Measurements from ENCODE around the gene AKAP13.
A peak's percentile ranks its signal among the peaks of the same experiment; 100 is the strongest.

Gene AKAP13

GRCh38 chr15:85681386-85681785, 301.0 kb downstream of the AKAP13 start:
- Histone ChIP-seq H3K9me3 (ENCODE audit: control insufficient read depth, insufficient read depth, low read depth, low read length) (no peaks in the 10 kb centered on the region), H3K27ac (ENCODE audit: extremely low read depth, low read depth, low read length) (no peak overlapping the region), H3K36me3 (ENCODE audit: control insufficient read depth in 2 of 2, insufficient read depth in 1 of 2, low read length in 2 of 2) (peaks cover 18 to 30% of the 10 kb centered on the region in 2 experiments), H3K4me1 (ENCODE audit: control insufficient read depth, insufficient read depth, low read length) (no peaks in the 10 kb centered on the region), H3K4me3 (ENCODE audit: low read depth, low read length) (no peak overlapping the region)
- ChIA-PET POLR2A (no interaction called here), CTCF (no interaction called here)
- TF ChIP-seq ZNF473 (tag by site-specific recombination; IDR thresholded peaks at IDR 0.05) (no peak), GLI2 (tag by site-specific recombination; IDR thresholded peaks at IDR 0.05; ENCODE audit: borderline replicate concordance, low read depth) (no peak), SP2 (tag by site-specific recombination; IDR thresholded peaks at IDR 0.05) (no peak), PRDM6 (tag by site-specific recombination; IDR thresholded peaks at IDR 0.05) (no peak), FEZF1 (tag by site-specific recombination; IDR thresholded peaks at IDR 0.05) (no peak), ZNF169 (tag by site-specific recombination; IDR thresholded peaks at IDR 0.05) (no peak), MYNN (tag by site-specific recombination; IDR thresholded peaks at IDR 0.05; ENCODE audit: borderline replicate concordance) (no peak), ZNF16 (tag by site-specific recombination; IDR thresholded peaks at IDR 0.05; ENCODE audit: low read depth) (no peak), ZNF354C (tag by site-specific recombination; IDR thresholded peaks at IDR 0.05; ENCODE audit: borderline replicate concordance, low read depth) (no peak), KLF16 (tag by site-specific recombination; IDR thresholded peaks at IDR 0.05) (no peak)

DNA sequence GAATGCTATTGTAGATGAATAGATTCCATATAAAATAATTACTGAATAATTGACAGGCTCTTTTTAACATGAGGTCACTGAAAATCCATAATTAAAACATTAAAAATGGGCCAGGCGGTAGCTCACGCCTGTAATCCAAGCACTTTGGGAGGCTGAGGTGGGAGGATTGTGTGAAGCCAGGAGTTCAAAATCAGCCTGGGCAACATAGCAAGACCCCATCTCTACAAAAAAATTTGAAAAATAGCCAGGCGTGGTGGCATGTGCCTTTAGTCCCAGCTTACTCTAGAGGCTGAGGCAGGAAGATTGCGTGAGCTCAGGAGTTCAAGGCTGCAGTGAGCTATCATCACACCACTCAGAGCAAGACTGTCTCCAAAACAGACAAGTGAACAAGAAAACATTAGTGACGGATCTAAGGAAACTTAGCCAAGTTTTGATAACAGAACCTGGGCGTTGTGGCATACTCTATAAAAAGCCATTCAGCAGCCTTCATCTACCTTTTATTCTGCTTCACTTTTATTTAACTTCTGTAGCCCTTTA, 303.8 kb downstream of the AKAP13 start:
- no peak for TF ChIP-seq TSHZ1 (tag by site-specific recombination; IDR thresholded peaks at IDR 0.05; ENCODE audit: borderline replicate concordance)
- peak; percentile 71; the same call in 1 of the 2 replicates for TF ChIP-seq ZNF121 (tag by site-specific recombination; IDR thresholded peaks at IDR 0.05)
- no peak overlapping the region for H3K4me3 ChIP-seq (ENCODE audit: low read depth, low read length)
- no peaks in the 10 kb centered on the region for H3K9me3 ChIP-seq (ENCODE audit: control insufficient read depth, insufficient read depth, low read depth, low read length)
- ChIA-PET CTCF (interaction anchor here (0.6 kb wide), 1 partner anchor 119 kb away, joined by 3 read pairs; no protein-coding TSS in a partner anchor), POLR2A (no interaction called here)
- H3K36me3 ChIP-seq (ENCODE audit: control insufficient read depth in 2 of 2, insufficient read depth in 1 of 2, low read length in 2 of 2) = peaks cover 18 to 37% of the 10 kb centered on the region in 2 experiments
- no peaks in the 10 kb centered on the region for H3K4me1 ChIP-seq (ENCODE audit: control insufficient read depth, insufficient read depth, low read length)
- no peak overlapping the region for H3K27ac ChIP-seq (ENCODE audit: extremely low read depth, low read depth, low read length)

DNA sequence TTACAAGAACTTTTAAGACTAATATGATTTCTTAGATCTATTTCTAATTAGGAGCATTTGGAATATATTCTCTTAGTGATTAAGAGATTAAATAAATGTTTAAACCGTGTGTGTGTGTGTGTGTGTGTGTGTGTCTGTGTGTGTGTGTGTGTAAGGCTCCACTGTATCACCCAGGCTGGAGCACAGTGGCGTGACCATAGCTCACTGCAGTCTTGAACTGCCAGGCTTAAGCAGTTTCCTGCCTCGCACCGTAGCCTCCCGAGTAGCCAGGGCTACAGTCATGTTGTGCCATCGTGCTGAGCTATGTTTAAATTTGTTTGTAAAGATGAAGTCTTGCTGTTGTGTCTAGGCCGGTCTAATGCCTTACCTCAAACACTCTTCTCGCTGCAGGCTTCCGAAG, 305.0 kb downstream of the AKAP13 start:
- CTCF ChIA-PET = no interaction called here
- POLR2A ChIA-PET = no interaction called here
- no peaks in the 10 kb centered on the region for H3K4me1 ChIP-seq (ENCODE audit: control insufficient read depth, insufficient read depth, low read length)
- peaks cover 18 to 37% of the 10 kb centered on the region in 2 experiments for H3K36me3 ChIP-seq (ENCODE audit: control insufficient read depth in 2 of 2, insufficient read depth in 1 of 2, low read length in 2 of 2)
- no peaks in the 10 kb centered on the region for H3K9me3 ChIP-seq (ENCODE audit: control insufficient read depth, insufficient read depth, low read depth, low read length)
- TF ChIP-seq ZNF16 (tag by site-specific recombination; IDR thresholded peaks at IDR 0.05; ENCODE audit: low read depth) (no peak), REST (tag by site-specific recombination; IDR thresholded peaks at IDR 0.05) (no peak), ZNF169 (tag by site-specific recombination; IDR thresholded peaks at IDR 0.05) (no peak)
- no peak overlapping the region for H3K27ac ChIP-seq (ENCODE audit: extremely low read depth, low read depth, low read length)
- no peak overlapping the region for H3K4me3 ChIP-seq (ENCODE audit: low read depth, low read length)

Measured in HEK293 (cell line).